ENCODE results near the gene MBD3. TPM values are rescaled to one million over a fixed set of nuclear protein-coding genes. Genes with fewer than 3 reads are reported as not detected.

Gene MBD3
- total RNA-seq, 1 donor from 2014 or later = 34.2 TPM

DNA sequence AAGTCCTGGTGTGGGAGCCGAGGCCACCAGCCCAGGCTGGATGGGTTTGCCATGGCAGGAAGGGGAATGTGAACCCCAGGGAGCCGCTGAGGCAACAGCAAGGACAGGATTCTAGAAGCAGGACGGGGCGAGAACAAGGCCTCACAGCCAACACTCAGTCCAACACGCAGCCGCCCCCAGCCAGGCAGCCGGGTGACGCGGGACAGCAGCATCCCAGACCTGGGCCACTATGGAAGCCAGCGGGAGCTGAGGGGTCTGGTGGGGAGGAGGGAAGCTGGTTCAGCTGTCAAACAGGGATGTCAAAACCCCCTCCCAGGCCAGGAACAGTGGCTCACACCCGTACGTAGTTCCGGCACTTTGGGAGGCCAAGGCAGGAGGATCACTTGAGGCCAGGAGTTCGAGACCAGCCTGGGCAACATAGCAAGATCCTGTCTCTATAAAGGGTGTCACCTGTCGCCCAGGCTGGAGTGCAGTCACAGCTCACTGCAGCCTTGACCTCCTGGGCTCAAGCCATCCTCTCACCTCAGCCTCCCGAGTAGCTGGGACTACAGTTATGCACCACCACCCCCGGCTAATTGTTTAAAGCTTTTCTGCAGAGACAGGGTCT is 31.3 kb downstream of the MBD3 start:
- no peak overlapping the region for H3K4me3 ChIP-seq
- no peak overlapping the region for H2AFZ ChIP-seq (replicated peaks)
- no peak for TF ChIP-seq EZH2 (IDR thresholded peaks at IDR 0.05)
- TF ChIP-seq, protein P1, sequence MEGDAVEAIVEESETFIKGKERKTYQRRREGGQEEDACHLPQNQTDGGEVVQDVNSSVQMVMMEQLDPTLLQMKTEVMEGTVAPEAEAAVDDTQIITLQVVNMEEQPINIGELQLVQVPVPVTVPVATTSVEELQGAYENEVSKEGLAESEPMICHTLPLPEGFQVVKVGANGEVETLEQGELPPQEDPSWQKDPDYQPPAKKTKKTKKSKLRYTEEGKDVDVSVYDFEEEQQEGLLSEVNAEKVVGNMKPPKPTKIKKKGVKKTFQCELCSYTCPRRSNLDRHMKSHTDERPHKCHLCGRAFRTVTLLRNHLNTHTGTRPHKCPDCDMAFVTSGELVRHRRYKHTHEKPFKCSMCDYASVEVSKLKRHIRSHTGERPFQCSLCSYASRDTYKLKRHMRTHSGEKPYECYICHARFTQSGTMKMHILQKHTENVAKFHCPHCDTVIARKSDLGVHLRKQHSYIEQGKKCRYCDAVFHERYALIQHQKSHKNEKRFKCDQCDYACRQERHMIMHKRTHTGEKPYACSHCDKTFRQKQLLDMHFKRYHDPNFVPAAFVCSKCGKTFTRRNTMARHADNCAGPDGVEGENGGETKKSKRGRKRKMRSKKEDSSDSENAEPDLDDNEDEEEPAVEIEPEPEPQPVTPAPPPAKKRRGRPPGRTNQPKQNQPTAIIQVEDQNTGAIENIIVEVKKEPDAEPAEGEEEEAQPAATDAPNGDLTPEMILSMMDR (IDR thresholded peaks at IDR 0.05) = no peak
- TF ChIP-seq EZH2phosphoT487 (IDR thresholded peaks at IDR 0.05) = no peak
- H3K4me1 Mint-ChIP-seq = peaks cover 23% of the 10 kb centered on the region
- H3K9me3 ChIP-seq (ENCODE audit: low read depth) = no peaks in the 10 kb centered on the region
- peaks cover 99% of the 10 kb centered on the region for H4K20me1 ChIP-seq (ENCODE audit: low read depth)
- no peak for DNase-seq (ENCODE audit: low spot score)
- no peak overlapping the region for H3K27ac ChIP-seq
- H3K36me3 Mint-ChIP-seq = peaks cover 14% of the 10 kb centered on the region
- no peak overlapping the region for H3K4me2 ChIP-seq
- no peak overlapping the region for H3K4me3 Mint-ChIP-seq
- peaks cover 3% of the 10 kb centered on the region for H3K27me3 Mint-ChIP-seq (ENCODE audit: insufficient read depth, low read depth)
- H3K27ac Mint-ChIP-seq = no peak overlapping the region
- H3K79me2 ChIP-seq (ENCODE audit: low read depth) = peaks cover 96% of the 10 kb centered on the region
- no peak overlapping the region for H3K9ac ChIP-seq
- H3K27me3 ChIP-seq = no peaks in the 10 kb centered on the region
- H3F3A ChIP-seq (ENCODE audit: low read depth) = peaks cover 7% of the 10 kb centered on the region
- H3K9me3 Mint-ChIP-seq = no peaks in the 10 kb centered on the region
- H3K4me1 ChIP-seq = peaks cover 11% of the 10 kb centered on the region
- H3K36me3 ChIP-seq = no peaks in the 10 kb centered on the region

GRCh38 chr19:1560286-1560882 is 32.3 kb downstream of the MBD3 start:
- Mint-ChIP-seq H3K27ac (no peak overlapping the region), H3K4me3 (no peak overlapping the region), H3K9me3 (no peaks in the 10 kb centered on the region), H3K27me3 (ENCODE audit: insufficient read depth, low read depth) (peaks cover 3% of the 10 kb centered on the region), H3K36me3 (peaks cover 12% of the 10 kb centered on the region), H3K4me1 (peaks cover 23% of the 10 kb centered on the region)
- no peak overlapping the region for H3K4me3 ChIP-seq
- no peak overlapping the region for H3K9ac ChIP-seq
- H3F3A ChIP-seq (ENCODE audit: low read depth) = peaks cover 7% of the 10 kb centered on the region
- no peaks in the 10 kb centered on the region for H3K36me3 ChIP-seq
- no peak overlapping the region for H3K27ac ChIP-seq
- TF ChIP-seq, protein P1 (IDR thresholded peaks at IDR 0.05) = no peak
- no peak for TF ChIP-seq EZH2phosphoT487 (IDR thresholded peaks at IDR 0.05)
- no peak for TF ChIP-seq EZH2 (IDR thresholded peaks at IDR 0.05)
- peaks cover 3% of the 10 kb centered on the region for H3K4me1 ChIP-seq
- H3K9me3 ChIP-seq (ENCODE audit: low read depth) = no peaks in the 10 kb centered on the region
- H4K20me1 ChIP-seq (ENCODE audit: low read depth) = peaks cover 92% of the 10 kb centered on the region
- DNase-seq (ENCODE audit: low spot score) = no peak
- no peak overlapping the region for H2AFZ ChIP-seq (replicated peaks)
- H3K27me3 ChIP-seq = no peaks in the 10 kb centered on the region
- peaks cover 86% of the 10 kb centered on the region for H3K79me2 ChIP-seq (ENCODE audit: low read depth)
- no peak overlapping the region for H3K4me2 ChIP-seq

GRCh38 chr19:1558552-1558951 is 34.1 kb downstream of the MBD3 start:
- H3K27ac Mint-ChIP-seq = peak overlapping the region; percentile 9
- H3K9me3 Mint-ChIP-seq = no peaks in the 10 kb centered on the region
- H3K27me3 ChIP-seq = no peaks in the 10 kb centered on the region
- peaks cover 19% of the 10 kb centered on the region for H3K4me1 Mint-ChIP-seq
- H3K36me3 Mint-ChIP-seq = peaks cover 11% of the 10 kb centered on the region
- H3K9me3 ChIP-seq (ENCODE audit: low read depth) = no peaks in the 10 kb centered on the region
- H3K4me1 ChIP-seq = no peaks in the 10 kb centered on the region
- TF ChIP-seq EZH2 (IDR thresholded peaks at IDR 0.05) (no peak), EZH2phosphoT487 (IDR thresholded peaks at IDR 0.05) (no peak)
- TF ChIP-seq, protein P1 (IDR thresholded peaks at IDR 0.05) = no peak
- H2AFZ ChIP-seq (replicated peaks) = no peak overlapping the region
- H3K27me3 Mint-ChIP-seq (ENCODE audit: insufficient read depth, low read depth) = peaks cover 3% of the 10 kb centered on the region
- H4K20me1 ChIP-seq (ENCODE audit: low read depth) = peaks cover 86% of the 10 kb centered on the region
- H3F3A ChIP-seq (ENCODE audit: low read depth) = peaks cover 16% of the 10 kb centered on the region
- no peak for DNase-seq (ENCODE audit: low spot score)
- no peak overlapping the region for H3K4me3 ChIP-seq
- peak overlapping the region; percentile 8 for H3K27ac ChIP-seq
- H3K9ac ChIP-seq = no peak overlapping the region
- peaks cover 68% of the 10 kb centered on the region for H3K79me2 ChIP-seq (ENCODE audit: low read depth)
- H3K36me3 ChIP-seq = no peaks in the 10 kb centered on the region
- H3K4me3 Mint-ChIP-seq = peak overlapping the region; percentile 52
- no peak overlapping the region for H3K4me2 ChIP-seq
